ENCODE results near the gene PRF1. TPM values are rescaled to one million over a fixed set of nuclear protein-coding genes. Genes with fewer than 3 reads are reported as not detected.
"Not testable (repeated sequence)": the region's sequence is repeated elsewhere in the genome, so short reads cannot be mapped to it uniquely, and the experiment has no call there.

Gene PRF1
- total RNA-seq, 1 experiment from 2014 or later, result not detected

- no peak for DNase-seq (ENCODE audit: low spot score)
- in situ Hi-C loops (cut with HindIII; ENCODE audit: low sequenced_read_pairs), result no loop called here
Observed at GRCh38 chr10:70583669-70584037, 18.9 kb downstream of the PRF1 start.

GRCh38 chr10:70582793-70583668 is 19.5 kb downstream of the PRF1 start:
- DNase-seq (ENCODE audit: low spot score), result no peak
- in situ Hi-C loops (cut with HindIII; ENCODE audit: low sequenced_read_pairs), result no loop called here

GRCh38 chr10:70581176-70581575 is 21.4 kb downstream of the PRF1 start:
- DNase-seq (ENCODE audit: low spot score); in situ Hi-C loops (cut with HindIII; ENCODE audit: low sequenced_read_pairs): not testable (repeated sequence)

- in situ Hi-C loops (cut with HindIII; ENCODE audit: low sequenced_read_pairs), result no loop called here
- no peak for DNase-seq (ENCODE audit: low spot score)
Observed at GRCh38 chr10:70579234-70580002, 23.1 kb downstream of the PRF1 start.

GRCh38 chr10:70578371-70578947 is 24.1 kb downstream of the PRF1 start:
- DNase-seq (ENCODE audit: low spot score), result no peak
- in situ Hi-C loops (cut with HindIII; ENCODE audit: low sequenced_read_pairs), result no loop called here

- in situ Hi-C loops (cut with HindIII; ENCODE audit: low sequenced_read_pairs), result no loop called here
- no peak for DNase-seq (ENCODE audit: low spot score)
Observed at GRCh38 chr10:70576803-70577517, 25.6 kb downstream of the PRF1 start.

- in situ Hi-C loops (cut with HindIII; ENCODE audit: low sequenced_read_pairs), result no loop called here
- DNase-seq (ENCODE audit: low spot score), result no peak
Observed at GRCh38 chr10:70575874-70576802, 26.4 kb downstream of the PRF1 start.

- DNase-seq (ENCODE audit: low spot score), result no peak
- in situ Hi-C loops (cut with HindIII; ENCODE audit: low sequenced_read_pairs), result no loop called here
Observed at GRCh38 chr10:70575486-70575873, 27.1 kb downstream of the PRF1 start.

GRCh38 chr10:70573599-70574506 is 28.7 kb downstream of the PRF1 start:
- DNase-seq (ENCODE audit: low spot score), result no peak
- in situ Hi-C loops (cut with HindIII; ENCODE audit: low sequenced_read_pairs), result no loop called here

- in situ Hi-C loops (cut with HindIII; ENCODE audit: low sequenced_read_pairs), result no loop called here
- no peak for DNase-seq (ENCODE audit: low spot score)
Observed at GRCh38 chr10:70571636-70572439, 30.7 kb downstream of the PRF1 start.

GRCh38 chr10:70571236-70571635 is 31.3 kb downstream of the PRF1 start:
- in situ Hi-C loops (cut with HindIII; ENCODE audit: low sequenced_read_pairs), result no loop called here

GRCh38 chr10:70568781-70569495 is 33.6 kb downstream of the PRF1 start:
- DNase-seq (ENCODE audit: low spot score), result peak; percentile 71
- in situ Hi-C loops (cut with HindIII; ENCODE audit: low sequenced_read_pairs), result no loop called here

More at GRCh38 chr10:70571236-70571635, 31.3 kb downstream of the PRF1 start:
- no peak for DNase-seq (ENCODE audit: low spot score)

GRCh38 chr10:70568113-70568512 is 34.4 kb downstream of the PRF1 start:
- in situ Hi-C loops (cut with HindIII; ENCODE audit: low sequenced_read_pairs), result no loop called here
- DNase-seq (ENCODE audit: low spot score), result no peak

- in situ Hi-C loops (cut with HindIII; ENCODE audit: low sequenced_read_pairs), result no loop called here
- DNase-seq (ENCODE audit: low spot score), result no peak
Observed at GRCh38 chr10:70567603-70568002, 34.9 kb downstream of the PRF1 start.

- no peak for DNase-seq (ENCODE audit: low spot score)
- in situ Hi-C loops (cut with HindIII; ENCODE audit: low sequenced_read_pairs), result no loop called here
Observed at GRCh38 chr10:70566515-70567290, 35.8 kb downstream of the PRF1 start.
